Stimulated activated CD8-positive, alpha-beta memory T cell treated with anti-CD3 and anti-CD28 coated beads, Interleukin-15, amount 100 ng/mL, for 4 hours (primary cell): ENCODE measurements around the gene SMIM35.

Experiments used
- DNase-seq, 2 donors: peaks; one replicate each; pipeline ENCODE4 v3.0.0-alpha.2; 2020; ENCODE audit warnings: low read depth in 2 of 2

The SMIM35 gene

GRCh38 chr11:118109231-118109630, 22.5 kb upstream of the SMIM35 start:
- no peak for DNase-seq

GRCh38 chr11:118108513-118108912, 21.8 kb upstream of the SMIM35 start:
- DNase-seq, result no peak

GRCh38 chr11:118106789-118107335, 20.1 kb upstream of the SMIM35 start:
- DNase-seq, result no peak

- DNase-seq, result no peak
These were observed 19.0 kb upstream of the SMIM35 start for GRCh38 chr11:118105657-118106305.

GRCh38 chr11:118104491-118104890, 17.7 kb upstream of the SMIM35 start:
- DNase-seq, result no peak

GRCh38 chr11:118102721-118103261, 16.0 kb upstream of the SMIM35 start:
- no peak for DNase-seq

GRCh38 chr11:118100691-118101232, 14.0 kb upstream of the SMIM35 start:
- no peak for DNase-seq

GRCh38 chr11:118099838-118100556, 13.2 kb upstream of the SMIM35 start:
- DNase-seq, result no peak

- DNase-seq, result no peak
These were observed 12.5 kb upstream of the SMIM35 start for GRCh38 chr11:118098996-118099837.

- no peak for DNase-seq
These were observed 9.2 kb upstream of the SMIM35 start for GRCh38 chr11:118095967-118096367.

- no peak for DNase-seq
These were observed 8.7 kb upstream of the SMIM35 start for GRCh38 chr11:118095493-118095892.

- no peak for DNase-seq
These were observed 6.3 kb upstream of the SMIM35 start for GRCh38 chr11:118092907-118093571.

- DNase-seq, result no peak
These were observed 4.9 kb upstream of the SMIM35 start for GRCh38 chr11:118091690-118092089.

GRCh38 chr11:118090545-118091162, 3.9 kb upstream of the SMIM35 start:
- no peak for DNase-seq

- DNase-seq, result no peak
These were observed 1.8 kb upstream of the SMIM35 start for GRCh38 chr11:118088531-118088930.

GRCh38 chr11:118087931-118088330, 1.2 kb upstream of the SMIM35 start:
- no peak for DNase-seq

- no peak for DNase-seq
These were observed 2.1 kb downstream of the SMIM35 start for GRCh38 chr11:118084656-118085055.

- DNase-seq, result no peak
These were observed 2.5 kb downstream of the SMIM35 start for GRCh38 chr11:118084247-118084646.

- DNase-seq, result no peak
These were observed 3.7 kb downstream of the SMIM35 start for GRCh38 chr11:118082880-118083552.
